Type B pancreatic cell (in vitro differentiated cells): ENCODE measurements around the gene PTGES3L. TPM values are rescaled to one million over a fixed set of nuclear protein-coding genes. Genes with fewer than 3 reads are reported as not detected.

ENCODE experiments used
- DNase-seq: peaks from one replicate; pipeline ENCODE4 v3.0.0; 2021; ENCODE audit warnings: mixed read lengths; ENCODE audit not compliant: unreplicated experiment; ENCODE audit errors: extremely low spot score
- H3K27ac Mint-ChIP-seq: 2 replicates; pipeline ENCODE4 v1.8.0; 2021; ENCODE audit warnings: mild to moderate bottlenecking, mixed read lengths
- H3K27me3 Mint-ChIP-seq: 2 replicates; pipeline ENCODE4 v1.8.0; 2021; ENCODE audit warnings: mixed read lengths
- H3K36me3 Mint-ChIP-seq: 2 replicates; pipeline ENCODE4 v1.8.0; 2021; ENCODE audit warnings: mixed read lengths
- H3K4me1 Mint-ChIP-seq: one replicate; pipeline ENCODE4 v1.8.0; 2021; ENCODE audit warnings: mixed read lengths; ENCODE audit not compliant: unreplicated experiment
- H3K4me3 Mint-ChIP-seq: 2 replicates; pipeline ENCODE4 v1.8.0; 2021; ENCODE audit warnings: mild to moderate bottlenecking, mixed read lengths
- H3K9me3 Mint-ChIP-seq: 2 replicates; pipeline ENCODE4 v1.8.0; 2021; ENCODE audit warnings: mixed read lengths
- CTCF ChIP-seq: fragments of 200-600 bp; sonication (generic); conservative IDR thresholded peaks from 2 replicates; pipeline ENCODE4 v1.5.0; 2021; ENCODE audit warnings: antibody characterized with exemption, mild to moderate bottlenecking
- total RNA-seq: library from RNA; stranded (reverse); gene quantifications from 2 replicates; pipeline ENCODE4 v1.2.1, GENCODE V29; 2021; ENCODE audit warnings: low replicate concordance

The PTGES3L gene
- total RNA-seq, 1 donor from 2014 or later, result 1.5 TPM

- Mint-ChIP-seq H3K9me3 (no peaks in the 10 kb centered on the region), H3K27ac (no peak overlapping the region), H3K36me3 (peaks cover 11% of the 10 kb centered on the region), H3K4me3 (no peak overlapping the region), H3K27me3 (no peaks in the 10 kb centered on the region), H3K4me1 (peaks cover 37% of the 10 kb centered on the region)
- no peak for DNase-seq
- TF ChIP-seq CTCF, result no peak
These were observed 36.3 kb upstream of the PTGES3L start for GRCh38 chr17:43016216-43016615.

GRCh38 chr17:43015579-43015978, 35.7 kb upstream of the PTGES3L start:
- TF ChIP-seq CTCF, result no peak
- H3K9me3 Mint-ChIP-seq, result no peaks in the 10 kb centered on the region
- H3K27me3 Mint-ChIP-seq, result no peaks in the 10 kb centered on the region
- H3K27ac Mint-ChIP-seq, result no peak overlapping the region
- peaks cover 11% of the 10 kb centered on the region for H3K36me3 Mint-ChIP-seq
- H3K4me3 Mint-ChIP-seq, result no peak overlapping the region
- no peak for DNase-seq
- peaks cover 40% of the 10 kb centered on the region for H3K4me1 Mint-ChIP-seq

GRCh38 chr17:43014649-43015542, 35.0 kb upstream of the PTGES3L start:
- H3K27ac Mint-ChIP-seq, result peak overlapping the region; percentile 26
- TF ChIP-seq CTCF, result no peak
- H3K4me3 Mint-ChIP-seq, result no peak overlapping the region
- H3K4me1 Mint-ChIP-seq, result peaks cover 36% of the 10 kb centered on the region
- peaks cover 11% of the 10 kb centered on the region for H3K36me3 Mint-ChIP-seq
- H3K9me3 Mint-ChIP-seq, result no peaks in the 10 kb centered on the region
- no peak for DNase-seq
- no peaks in the 10 kb centered on the region for H3K27me3 Mint-ChIP-seq

GRCh38 chr17:43014020-43014648, 34.3 kb upstream of the PTGES3L start:
- H3K36me3 Mint-ChIP-seq, result peaks cover 11% of the 10 kb centered on the region
- peak overlapping the region; percentile 26 for H3K27ac Mint-ChIP-seq
- DNase-seq, result no peak
- no peak for TF ChIP-seq CTCF
- no peaks in the 10 kb centered on the region for H3K27me3 Mint-ChIP-seq
- H3K4me1 Mint-ChIP-seq, result peaks cover 29% of the 10 kb centered on the region
- no peaks in the 10 kb centered on the region for H3K9me3 Mint-ChIP-seq
- H3K4me3 Mint-ChIP-seq, result no peak overlapping the region

GRCh38 chr17:43013296-43013695, 33.4 kb upstream of the PTGES3L start:
- no peak for DNase-seq
- H3K27ac Mint-ChIP-seq, result peak overlapping the region; percentile 23
- H3K27me3 Mint-ChIP-seq, result no peaks in the 10 kb centered on the region
- H3K4me1 Mint-ChIP-seq, result peaks cover 20% of the 10 kb centered on the region
- H3K4me3 Mint-ChIP-seq, result no peak overlapping the region
- no peaks in the 10 kb centered on the region for H3K9me3 Mint-ChIP-seq
- no peak for TF ChIP-seq CTCF
- peaks cover 11% of the 10 kb centered on the region for H3K36me3 Mint-ChIP-seq
